Measurements from ENCODE around the gene SAC3D1. TPM values are rescaled to one million over a fixed set of nuclear protein-coding genes. Genes with fewer than 3 reads are reported as not detected.
"Not testable (repeated sequence)": the region's sequence is repeated elsewhere in the genome, so short reads cannot be mapped to it uniquely, and the experiment has no call there.

SAC3D1 gene
- total and polyA plus RNA-seq, 8 donors: 1.8 to 97.6 (median 11.7) TPM

DNA sequence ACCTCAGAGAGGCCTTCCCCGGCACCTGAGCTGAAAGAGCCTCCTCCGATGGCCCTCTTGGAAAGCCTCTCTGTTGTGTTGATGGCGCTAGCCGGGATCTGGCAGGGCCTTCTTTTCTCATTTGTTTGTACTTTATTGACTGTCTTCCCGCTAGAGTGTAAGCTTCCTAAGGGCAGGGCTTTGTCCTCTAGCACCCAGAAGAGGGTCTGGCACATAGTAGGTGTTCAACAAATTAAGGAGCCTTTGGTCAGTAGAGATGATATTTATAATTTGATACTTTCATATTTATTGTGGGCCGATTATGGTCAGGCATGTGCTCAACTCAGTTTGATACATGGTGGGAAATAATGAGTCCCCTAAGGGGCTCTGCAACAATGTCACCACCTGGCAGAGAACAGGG lies 23.1 kb upstream of the SAC3D1 start:
- WGBS, 5 donors: 94 to 100% (median 97%) methylated on average over 6 of the region's 6 CpGs
- TF ChIP-seq POLR2A (IDR thresholded peaks at IDR 0.05): no peak
- TF ChIP-seq POLR2AphosphoS5 (IDR thresholded peaks at IDR 0.05): no peak
- TF ChIP-seq, protein P1, sequence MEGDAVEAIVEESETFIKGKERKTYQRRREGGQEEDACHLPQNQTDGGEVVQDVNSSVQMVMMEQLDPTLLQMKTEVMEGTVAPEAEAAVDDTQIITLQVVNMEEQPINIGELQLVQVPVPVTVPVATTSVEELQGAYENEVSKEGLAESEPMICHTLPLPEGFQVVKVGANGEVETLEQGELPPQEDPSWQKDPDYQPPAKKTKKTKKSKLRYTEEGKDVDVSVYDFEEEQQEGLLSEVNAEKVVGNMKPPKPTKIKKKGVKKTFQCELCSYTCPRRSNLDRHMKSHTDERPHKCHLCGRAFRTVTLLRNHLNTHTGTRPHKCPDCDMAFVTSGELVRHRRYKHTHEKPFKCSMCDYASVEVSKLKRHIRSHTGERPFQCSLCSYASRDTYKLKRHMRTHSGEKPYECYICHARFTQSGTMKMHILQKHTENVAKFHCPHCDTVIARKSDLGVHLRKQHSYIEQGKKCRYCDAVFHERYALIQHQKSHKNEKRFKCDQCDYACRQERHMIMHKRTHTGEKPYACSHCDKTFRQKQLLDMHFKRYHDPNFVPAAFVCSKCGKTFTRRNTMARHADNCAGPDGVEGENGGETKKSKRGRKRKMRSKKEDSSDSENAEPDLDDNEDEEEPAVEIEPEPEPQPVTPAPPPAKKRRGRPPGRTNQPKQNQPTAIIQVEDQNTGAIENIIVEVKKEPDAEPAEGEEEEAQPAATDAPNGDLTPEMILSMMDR (IDR thresholded peaks at IDR 0.05): no peak
- TF ChIP-seq EP300 (IDR thresholded peaks at IDR 0.05): no peak
- intact Hi-C loops (cut with DNase I; ENCODE audit: low total_unique reads): no loop called here

DNA sequence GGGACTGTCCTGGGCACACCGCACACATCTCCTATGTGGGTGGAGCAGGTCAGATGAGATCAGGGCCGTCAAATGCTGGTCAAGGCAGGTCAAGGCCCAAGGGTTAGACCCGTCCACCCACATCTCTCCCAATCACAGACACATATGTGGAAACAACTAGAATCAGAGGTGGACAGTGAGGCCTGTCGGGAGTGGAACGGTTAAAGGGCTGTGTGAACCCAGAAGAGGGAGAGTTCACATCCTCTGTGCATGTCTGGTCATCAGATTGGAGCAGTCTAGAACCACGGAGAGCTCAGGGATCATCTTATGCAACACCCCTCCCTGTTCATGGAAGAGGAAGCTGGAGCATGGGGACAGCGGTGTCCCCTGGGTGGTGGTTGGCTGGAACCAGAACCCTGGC lies 21.2 kb upstream of the SAC3D1 start:
- TF ChIP-seq, protein P1 (IDR thresholded peaks at IDR 0.05): no peak
- TF ChIP-seq POLR2A (IDR thresholded peaks at IDR 0.05) (no peak), EP300 (IDR thresholded peaks at IDR 0.05) (no peak)
- Histone ChIP-seq H3K27ac (no peak overlapping the region), H3K4me1 (peaks cover 6 to 20% (median 15%) of the 10 kb centered on the region in 4 donors), H3K36me3 (peaks cover 4 to 52% (median 46%) of the 10 kb centered on the region in 4 donors), H3K27me3 (no peaks in the 10 kb centered on the region), H3K4me3 (no peak overlapping the region), H3K9me3 (no peaks in the 10 kb centered on the region)
- 80 to 92% (median 89%) methylated on average over 6 to 7 of the region's 7 CpGs for WGBS, 5 donors
- DNase-seq: no peak
- intact Hi-C loops (cut with DNase I; ENCODE audit: low total_unique reads): no loop called here

More for the DNA sequence above, 23.1 kb upstream of the SAC3D1 start:
- H3K27ac ChIP-seq: no peak overlapping the region
- DNase-seq: no peak
- no peaks in the 10 kb centered on the region for H3K27me3 ChIP-seq
- peaks cover 12 to 29% (median 26%) of the 10 kb centered on the region in 4 donors for H3K4me1 ChIP-seq
- no peak overlapping the region for H3K4me3 ChIP-seq
- H3K9me3 ChIP-seq: no peaks in the 10 kb centered on the region
- H3K36me3 ChIP-seq: peaks cover 4 to 51% (median 46%) of the 10 kb centered on the region in 4 donors

DNA sequence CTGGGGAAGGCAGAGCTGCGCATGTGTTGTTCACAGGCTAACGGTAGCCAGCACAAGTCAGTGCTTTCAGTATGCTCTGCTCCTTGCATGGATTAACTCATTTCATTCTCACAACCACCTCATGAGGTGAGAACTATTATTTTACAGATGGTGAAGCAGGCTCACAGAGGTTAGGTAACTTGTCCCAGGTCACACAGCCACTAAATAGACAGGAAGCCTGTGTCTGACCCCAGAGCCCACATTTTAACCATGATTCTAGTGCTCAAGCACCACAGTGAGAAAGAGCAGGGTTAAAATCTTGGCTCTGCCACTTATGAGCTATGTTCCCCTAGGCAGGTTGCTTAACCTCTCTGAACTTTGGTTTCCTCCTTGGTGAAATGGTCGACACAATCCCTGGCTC lies 20.0 kb upstream of the SAC3D1 start:
- H3K36me3 ChIP-seq: peaks cover 4 to 52% (median 46%) of the 10 kb centered on the region in 4 donors
- intact Hi-C loops (cut with DNase I; ENCODE audit: low total_unique reads): no loop called here
- 73 to 86% (median 78%) methylated on average over 3 of the region's 3 CpGs for WGBS, 5 donors

DNA sequence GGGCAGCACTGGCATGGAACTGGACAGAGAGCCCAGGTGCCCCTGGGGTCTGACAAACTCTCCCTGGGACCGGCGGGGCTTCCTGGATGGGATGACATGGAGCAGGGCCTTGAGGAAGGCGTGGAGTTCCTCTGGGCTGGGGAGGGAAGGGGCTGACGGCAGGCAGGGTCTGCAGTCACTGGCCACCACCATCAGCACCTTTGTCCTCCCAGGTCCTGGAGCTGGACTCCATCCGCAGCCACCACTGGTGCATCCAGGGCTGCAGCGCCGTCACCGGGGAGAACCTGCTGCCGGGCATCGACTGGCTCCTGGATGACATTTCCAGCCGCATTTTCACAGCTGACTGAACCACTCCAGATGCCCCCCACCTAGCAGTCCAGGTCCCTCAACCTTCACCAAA lies 19.5 kb upstream of the SAC3D1 start:
- intact Hi-C loops (cut with DNase I; ENCODE audit: low total_unique reads): no loop called here
- Histone ChIP-seq H3K9me3 (no peaks in the 10 kb centered on the region), H3K27ac (no peak overlapping the region), H3K27me3 (no peaks in the 10 kb centered on the region), H3K4me3 (no peak overlapping the region), H3K4me1 (peaks cover 0 to 4% (median 1%) of the 10 kb centered on the region in 4 donors), H3K36me3 (peaks cover 4 to 52% (median 46%) of the 10 kb centered on the region in 4 donors)
- no peak for TF ChIP-seq POLR2A (IDR thresholded peaks at IDR 0.05)
- no peak for TF ChIP-seq EP300 (IDR thresholded peaks at IDR 0.05)
- no peak for TF ChIP-seq POLR2AphosphoS5 (IDR thresholded peaks at IDR 0.05)
- TF ChIP-seq, protein P1 (IDR thresholded peaks at IDR 0.05): no peak
- no peak for DNase-seq
- WGBS, 5 donors: 94 to 100% (median 95%) methylated on average over 1 to 11 of the region's 11 CpGs

More for the DNA sequence above, 20.0 kb upstream of the SAC3D1 start:
- Histone ChIP-seq H3K27ac (no peak overlapping the region), H3K9me3 (no peaks in the 10 kb centered on the region), H3K27me3 (no peaks in the 10 kb centered on the region), H3K4me1 (peaks cover 0 to 9% (median 3%) of the 10 kb centered on the region in 4 donors), H3K4me3 (no peak overlapping the region)
- TF ChIP-seq EP300 (IDR thresholded peaks at IDR 0.05) (no peak), POLR2A (IDR thresholded peaks at IDR 0.05) (no peak), POLR2AphosphoS5 (IDR thresholded peaks at IDR 0.05) (no peak)
- TF ChIP-seq, protein P1 (IDR thresholded peaks at IDR 0.05): no peak
- no peak for DNase-seq

DNA sequence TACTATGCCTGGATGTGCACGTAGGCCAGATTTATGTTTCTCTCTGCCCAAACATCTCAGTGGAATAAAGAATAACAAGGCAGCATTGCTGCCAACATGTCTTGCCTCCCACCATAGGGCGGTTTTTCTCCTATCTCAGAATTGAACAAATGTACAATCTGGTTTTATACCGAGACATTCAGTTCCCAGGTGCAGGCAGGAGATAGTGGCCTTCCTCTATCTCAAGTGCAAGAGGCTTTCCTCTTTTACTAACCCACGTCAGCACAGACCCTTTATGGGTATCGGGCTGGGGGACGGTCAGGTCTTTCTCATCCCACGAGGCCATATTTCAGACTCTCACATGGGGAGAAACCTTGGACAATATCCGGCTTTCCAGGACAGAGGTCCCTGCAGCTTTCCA lies 17.5 kb upstream of the SAC3D1 start:
- Histone ChIP-seq H3K4me1 (peaks cover 10 to 14% (median 13%) of the 10 kb centered on the region in 4 donors), H3K36me3 (peaks cover 4 to 45% (median 40%) of the 10 kb centered on the region in 4 donors)
- 66 to 80% (median 71%) methylated on average over 8 of the region's 8 CpGs for WGBS, 5 donors
- H3K27me3 ChIP-seq; H3K27ac ChIP-seq; intact Hi-C loops (cut with DNase I; ENCODE audit: low total_unique reads); DNase-seq; H3K9me3 ChIP-seq; H3K4me3 ChIP-seq: not testable (repeated sequence)
